WTC11 (cell line): ENCODE results near the gene IL10RA. TPM values are rescaled to one million over a fixed set of nuclear protein-coding genes. Genes with fewer than 3 reads are reported as not detected.

Experiments used
- ATAC-seq: fragments of 200-7000 bp; cut with Tn5 transposase; 2 replicates; pipeline ENCODE4 v1.10.0; 2021; ENCODE audit warnings: mild to moderate bottlenecking, moderate library complexity
- CTCF ChIA-PET: fragments of 300-600 bp; sonication (Branson Sonifier 250); formaldehyde crosslinking; loops from one replicate; lab custom pipeline; 2021; ENCODE audit warnings: antibody characterized with exemption; lab: Charles Lee
- POLR2A ChIA-PET: fragments of 350-600 bp; sonication (Branson Sonifier 250); formaldehyde crosslinking; loops from one replicate; lab custom pipeline; 2021; ENCODE audit warnings: antibody characterized with exemption; lab: Charles Lee
- DNase-seq: peaks from one replicate; pipeline ENCODE4 v3.0.0; 2021; ENCODE audit warnings: low spot score
- H3K27ac Mint-ChIP-seq: 2 replicates; pipeline ENCODE4 v1.8.0; 2021; ENCODE audit warnings: mixed read lengths
- H3K27me3 Mint-ChIP-seq: 2 replicates; pipeline ENCODE4 v1.8.0; 2021; ENCODE audit warnings: low read depth, mild to moderate bottlenecking, moderate library complexity, mixed read lengths
- H3K36me3 Mint-ChIP-seq: 2 replicates; pipeline ENCODE4 v1.8.0; 2021; ENCODE audit warnings: mixed read lengths
- H3K4me1 Mint-ChIP-seq: 2 replicates; pipeline ENCODE4 v1.8.0; 2022; ENCODE audit warnings: mixed read lengths
- H3K4me3 Mint-ChIP-seq: 2 replicates; pipeline ENCODE4 v1.8.0; 2021; ENCODE audit warnings: mild to moderate bottlenecking, moderate library complexity, mixed read lengths
- H3K9me3 Mint-ChIP-seq: 2 replicates; pipeline ENCODE4 v1.8.0; 2021; ENCODE audit warnings: mixed read lengths
- AFF4 ChIP-seq: sonication (generic); formaldehyde crosslinking; IDR thresholded peaks from 2 replicates; pipeline ENCODE4 v1.8.1; 2023; ENCODE audit warnings: mild to moderate bottlenecking, missing genetic modification reagents, borderline replicate concordance
- E2F1 ChIP-seq: sonication (generic); formaldehyde crosslinking; IDR thresholded peaks from 2 replicates; pipeline ENCODE4 v1.8.0; 2022; ENCODE audit warnings: mild to moderate bottlenecking, missing genetic modification reagents
- EMX1 ChIP-seq: fragments of 250-450 bp; sonication (Bioruptor Pico); IDR thresholded peaks from 2 replicates; pipeline ENCODE4 v1.8.0; 2021; ENCODE audit warnings: mild to moderate bottlenecking
- ETV6 ChIP-seq: sonication (generic); formaldehyde crosslinking; IDR thresholded peaks from 2 replicates; pipeline ENCODE4 v1.8.1; 2022; ENCODE audit warnings: mild to moderate bottlenecking, missing genetic modification reagents
- NFE2L1 ChIP-seq: sonication (generic); formaldehyde crosslinking; IDR thresholded peaks from 2 replicates; pipeline ENCODE4 v1.8.1; 2023; ENCODE audit warnings: missing genetic modification reagents
- PRRX2 ChIP-seq: fragments of 250-450 bp; sonication (Bioruptor Pico); IDR thresholded peaks from 2 replicates; pipeline ENCODE4 v1.8.0; 2021; ENCODE audit warnings: mild to moderate bottlenecking
- TEAD1 ChIP-seq: sonication (generic); formaldehyde crosslinking; IDR thresholded peaks from 2 replicates; pipeline ENCODE4 v1.8.0; 2022; ENCODE audit warnings: mild to moderate bottlenecking, missing genetic modification reagents
- TEAD4 ChIP-seq: sonication (generic); formaldehyde crosslinking; IDR thresholded peaks from 2 replicates; pipeline ENCODE4 v1.8.0; 2022; ENCODE audit warnings: mild to moderate bottlenecking, missing genetic modification reagents
- ZNF138 ChIP-seq: sonication (generic); formaldehyde crosslinking; conservative IDR thresholded peaks from 2 replicates; pipeline ENCODE4 v1.8.1; 2022; ENCODE audit warnings: mild to moderate bottlenecking, moderate library complexity, missing genetic modification reagents
- ZNF423 ChIP-seq: fragments of 250-450 bp; sonication (Bioruptor Pico); IDR thresholded peaks from 2 replicates; pipeline ENCODE4 v2.1.2; 2022; ENCODE audit warnings: mild to moderate bottlenecking, moderate library complexity
- total RNA-seq: library from RNA; stranded (reverse); gene quantifications from 3 replicates; pipeline ENCODE4 v1.2.3, GENCODE V29; 2021
- TF ChIP-seq, protein P1 (sequence below): fragments of 250-450 bp; sonication (Bioruptor Pico); IDR thresholded peaks from 2 replicates; pipeline ENCODE4 v1.9.0; 2021; ENCODE audit warnings: moderate library complexity, mild to moderate bottlenecking, inconsistent platforms, borderline replicate concordance
- TF ChIP-seq, protein P2 (sequence below): sonication (generic); formaldehyde crosslinking; IDR thresholded peaks from 2 replicates; pipeline ENCODE4 v1.8.0; 2022; ENCODE audit warnings: mild to moderate bottlenecking, missing genetic modification reagents
- TF ChIP-seq, protein P3 (sequence below): sonication (generic); formaldehyde crosslinking; conservative IDR thresholded peaks from 2 replicates; pipeline ENCODE4 v1.8.1; 2023; ENCODE audit warnings: mild to moderate bottlenecking, low read depth, missing genetic modification reagents, moderate library complexity
- TF ChIP-seq, protein P4 (sequence below): fragments of 250-450 bp; sonication (Bioruptor Pico); IDR thresholded peaks from 2 replicates; pipeline ENCODE4 v2.1.2; 2022; ENCODE audit warnings: mild to moderate bottlenecking, moderate library complexity
- TF ChIP-seq, protein P5 (sequence below): sonication (generic); formaldehyde crosslinking; IDR thresholded peaks from 2 replicates; pipeline ENCODE4 v1.8.1; 2023; ENCODE audit warnings: mild to moderate bottlenecking, moderate library complexity, missing genetic modification reagents
- TF ChIP-seq, protein P6 (sequence below): fragments of 250-450 bp; sonication (Bioruptor Pico); IDR thresholded peaks from 2 replicates; pipeline ENCODE4 v1.9.0; 2021; ENCODE audit warnings: mild to moderate bottlenecking

The IL10RA gene
- total RNA-seq, 1 experiment from 2014 or later, result 0.74 TPM

DNA sequence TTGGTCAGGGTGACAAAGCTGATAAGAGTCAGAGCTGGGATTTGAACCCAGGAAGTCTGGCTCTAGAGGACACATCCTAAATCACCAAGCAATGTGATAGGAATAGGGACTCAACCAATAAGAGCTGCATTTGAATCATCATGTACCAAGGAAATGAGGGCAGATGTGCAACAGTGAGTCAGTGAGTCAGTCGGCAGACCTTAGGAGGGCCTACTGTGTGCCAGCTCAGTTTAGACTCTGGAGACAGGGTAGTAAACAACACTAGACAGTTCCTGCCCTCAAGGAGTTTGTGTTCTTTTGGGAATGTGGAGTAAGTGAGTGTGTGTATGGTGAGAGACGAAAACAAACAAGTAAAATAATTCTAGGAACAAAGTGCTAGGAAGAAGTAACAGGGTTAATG is 11.2 kb downstream of the IL10RA start (continued):
- no peak for TF ChIP-seq AFF4 (CRISPR knock-in tag)
- no peak for TF ChIP-seq EMX1
- TF ChIP-seq, protein P1, sequence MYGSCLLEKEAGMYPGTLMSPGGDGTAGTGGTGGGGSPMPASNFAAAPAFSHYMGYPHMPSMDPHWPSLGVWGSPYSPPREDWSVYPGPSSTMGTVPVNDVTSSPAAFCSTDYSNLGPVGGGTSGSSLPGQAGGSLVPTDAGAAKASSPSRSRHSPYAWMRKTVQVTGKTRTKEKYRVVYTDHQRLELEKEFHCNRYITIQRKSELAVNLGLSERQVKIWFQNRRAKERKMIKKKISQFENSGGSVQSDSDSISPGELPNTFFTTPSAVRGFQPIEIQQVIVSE, result no peak

DNA sequence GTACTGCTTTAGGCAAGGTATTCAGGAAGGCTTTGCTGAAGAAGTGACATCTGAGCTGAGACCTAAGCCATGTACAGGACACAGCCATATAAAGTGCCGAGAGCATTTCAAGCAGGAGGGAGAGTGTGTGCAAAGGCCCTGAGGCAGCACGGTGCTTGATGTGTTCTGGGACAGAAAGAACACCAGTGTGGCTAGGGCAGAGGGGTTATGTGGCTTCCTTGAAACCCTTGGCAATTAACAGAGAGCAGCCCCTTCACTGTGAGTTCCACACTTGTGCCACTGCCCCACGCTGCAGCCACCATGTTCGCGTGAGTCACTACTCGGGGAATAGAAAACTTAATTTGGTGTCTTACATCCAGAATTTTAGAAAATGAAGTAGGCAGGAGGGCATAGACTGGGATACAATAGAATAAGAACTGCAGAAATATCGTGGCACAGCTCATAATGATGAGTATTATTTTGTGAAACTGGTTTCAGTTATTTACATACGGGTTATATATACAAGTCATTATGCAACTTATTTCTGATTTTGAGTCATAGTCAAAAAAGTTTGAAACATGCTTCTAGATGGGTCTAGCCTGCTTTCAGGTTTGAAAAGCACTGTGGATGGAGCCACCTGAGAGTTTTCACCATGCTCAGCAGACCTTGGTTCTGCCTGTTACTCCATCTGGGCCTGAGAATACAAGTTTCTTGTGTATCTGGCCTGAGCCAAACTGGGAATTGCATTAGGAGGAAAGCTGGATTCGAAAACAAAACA is 11.8 kb downstream of the IL10RA start:
- no peaks in the 10 kb centered on the region for H3K36me3 Mint-ChIP-seq
- ChIA-PET POLR2A (no interaction called here), CTCF (no interaction called here)
- H3K9me3 Mint-ChIP-seq, result no peaks in the 10 kb centered on the region
- H3K4me1 Mint-ChIP-seq, result peaks cover 14% of the 10 kb centered on the region
- no peak overlapping the region for H3K4me3 Mint-ChIP-seq
- ATAC-seq (no peak), DNase-seq (no peak)
- TF ChIP-seq, protein P2, sequence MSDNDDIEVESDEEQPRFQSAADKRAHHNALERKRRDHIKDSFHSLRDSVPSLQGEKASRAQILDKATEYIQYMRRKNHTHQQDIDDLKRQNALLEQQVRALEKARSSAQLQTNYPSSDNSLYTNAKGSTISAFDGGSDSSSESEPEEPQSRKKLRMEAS (CRISPR knock-in tag), result no peak
- TF ChIP-seq, protein P3, sequence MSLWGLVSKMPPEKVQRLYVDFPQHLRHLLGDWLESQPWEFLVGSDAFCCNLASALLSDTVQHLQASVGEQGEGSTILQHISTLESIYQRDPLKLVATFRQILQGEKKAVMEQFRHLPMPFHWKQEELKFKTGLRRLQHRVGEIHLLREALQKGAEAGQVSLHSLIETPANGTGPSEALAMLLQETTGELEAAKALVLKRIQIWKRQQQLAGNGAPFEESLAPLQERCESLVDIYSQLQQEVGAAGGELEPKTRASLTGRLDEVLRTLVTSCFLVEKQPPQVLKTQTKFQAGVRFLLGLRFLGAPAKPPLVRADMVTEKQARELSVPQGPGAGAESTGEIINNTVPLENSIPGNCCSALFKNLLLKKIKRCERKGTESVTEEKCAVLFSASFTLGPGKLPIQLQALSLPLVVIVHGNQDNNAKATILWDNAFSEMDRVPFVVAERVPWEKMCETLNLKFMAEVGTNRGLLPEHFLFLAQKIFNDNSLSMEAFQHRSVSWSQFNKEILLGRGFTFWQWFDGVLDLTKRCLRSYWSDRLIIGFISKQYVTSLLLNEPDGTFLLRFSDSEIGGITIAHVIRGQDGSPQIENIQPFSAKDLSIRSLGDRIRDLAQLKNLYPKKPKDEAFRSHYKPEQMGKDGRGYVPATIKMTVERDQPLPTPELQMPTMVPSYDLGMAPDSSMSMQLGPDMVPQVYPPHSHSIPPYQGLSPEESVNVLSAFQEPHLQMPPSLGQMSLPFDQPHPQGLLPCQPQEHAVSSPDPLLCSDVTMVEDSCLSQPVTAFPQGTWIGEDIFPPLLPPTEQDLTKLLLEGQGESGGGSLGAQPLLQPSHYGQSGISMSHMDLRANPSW (CRISPR knock-in tag), result no peak
- TF ChIP-seq ETV6 (CRISPR knock-in tag) (no peak), ZNF138 (CRISPR knock-in tag) (no peak), TEAD1 (CRISPR knock-in tag) (no peak), TEAD4 (no peak), ZNF423 (CRISPR knock-in tag) (no peak), E2F1 (CRISPR knock-in tag) (no peak), PRRX2 (CRISPR knock-in tag) (no peak), NFE2L1 (CRISPR knock-in tag) (no peak)
- TF ChIP-seq, protein P4, sequence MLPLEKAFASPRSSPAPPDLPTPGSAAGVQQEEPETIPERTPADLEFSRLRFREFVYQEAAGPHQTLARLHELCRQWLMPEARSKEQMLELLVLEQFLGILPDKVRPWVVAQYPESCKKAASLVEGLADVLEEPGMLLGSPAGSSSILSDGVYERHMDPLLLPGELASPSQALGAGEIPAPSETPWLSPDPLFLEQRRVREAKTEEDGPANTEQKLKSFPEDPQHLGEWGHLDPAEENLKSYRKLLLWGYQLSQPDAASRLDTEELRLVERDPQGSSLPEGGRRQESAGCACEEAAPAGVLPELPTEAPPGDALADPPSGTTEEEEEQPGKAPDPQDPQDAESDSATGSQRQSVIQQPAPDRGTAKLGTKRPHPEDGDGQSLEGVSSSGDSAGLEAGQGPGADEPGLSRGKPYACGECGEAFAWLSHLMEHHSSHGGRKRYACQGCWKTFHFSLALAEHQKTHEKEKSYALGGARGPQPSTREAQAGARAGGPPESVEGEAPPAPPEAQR (CRISPR knock-in tag), result no peak
- TF ChIP-seq, protein P5, sequence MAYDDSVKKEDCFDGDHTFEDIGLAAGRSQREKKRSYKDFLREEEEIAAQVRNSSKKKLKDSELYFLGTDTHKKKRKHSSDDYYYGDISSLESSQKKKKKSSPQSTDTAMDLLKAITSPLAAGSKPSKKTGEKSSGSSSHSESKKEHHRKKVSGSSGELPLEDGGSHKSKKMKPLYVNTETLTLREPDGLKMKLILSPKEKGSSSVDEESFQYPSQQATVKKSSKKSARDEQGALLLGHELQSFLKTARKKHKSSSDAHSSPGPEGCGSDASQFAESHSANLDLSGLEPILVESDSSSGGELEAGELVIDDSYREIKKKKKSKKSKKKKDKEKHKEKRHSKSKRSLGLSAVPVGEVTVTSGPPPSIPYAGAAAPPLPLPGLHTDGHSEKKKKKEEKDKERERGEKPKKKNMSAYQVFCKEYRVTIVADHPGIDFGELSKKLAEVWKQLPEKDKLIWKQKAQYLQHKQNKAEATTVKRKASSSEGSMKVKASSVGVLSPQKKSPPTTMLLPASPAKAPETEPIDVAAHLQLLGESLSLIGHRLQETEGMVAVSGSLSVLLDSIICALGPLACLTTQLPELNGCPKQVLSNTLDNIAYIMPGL, result no peak
- TF ChIP-seq, protein P6, sequence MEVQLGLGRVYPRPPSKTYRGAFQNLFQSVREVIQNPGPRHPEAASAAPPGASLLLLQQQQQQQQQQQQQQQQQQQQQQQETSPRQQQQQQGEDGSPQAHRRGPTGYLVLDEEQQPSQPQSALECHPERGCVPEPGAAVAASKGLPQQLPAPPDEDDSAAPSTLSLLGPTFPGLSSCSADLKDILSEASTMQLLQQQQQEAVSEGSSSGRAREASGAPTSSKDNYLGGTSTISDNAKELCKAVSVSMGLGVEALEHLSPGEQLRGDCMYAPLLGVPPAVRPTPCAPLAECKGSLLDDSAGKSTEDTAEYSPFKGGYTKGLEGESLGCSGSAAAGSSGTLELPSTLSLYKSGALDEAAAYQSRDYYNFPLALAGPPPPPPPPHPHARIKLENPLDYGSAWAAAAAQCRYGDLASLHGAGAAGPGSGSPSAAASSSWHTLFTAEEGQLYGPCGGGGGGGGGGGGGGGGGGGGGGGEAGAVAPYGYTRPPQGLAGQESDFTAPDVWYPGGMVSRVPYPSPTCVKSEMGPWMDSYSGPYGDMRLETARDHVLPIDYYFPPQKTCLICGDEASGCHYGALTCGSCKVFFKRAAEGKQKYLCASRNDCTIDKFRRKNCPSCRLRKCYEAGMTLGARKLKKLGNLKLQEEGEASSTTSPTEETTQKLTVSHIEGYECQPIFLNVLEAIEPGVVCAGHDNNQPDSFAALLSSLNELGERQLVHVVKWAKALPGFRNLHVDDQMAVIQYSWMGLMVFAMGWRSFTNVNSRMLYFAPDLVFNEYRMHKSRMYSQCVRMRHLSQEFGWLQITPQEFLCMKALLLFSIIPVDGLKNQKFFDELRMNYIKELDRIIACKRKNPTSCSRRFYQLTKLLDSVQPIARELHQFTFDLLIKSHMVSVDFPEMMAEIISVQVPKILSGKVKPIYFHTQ (CRISPR knock-in tag), result no peak
- H3K27ac Mint-ChIP-seq, result no peak overlapping the region
- no peaks in the 10 kb centered on the region for H3K27me3 Mint-ChIP-seq
